A549 (cell line): ENCODE results near the gene MAF. TPM values are rescaled to one million over a fixed set of nuclear protein-coding genes. Genes with fewer than 3 reads are reported as not detected.

Experiments
- ATAC-seq, 2 experiments: fragments of 200-7000 bp in 1 of 2; fragments of >200 bp in 1 of 2; cut with Nextera tagmentation in 1 of 2; cut with Tn5 transposase in 1 of 2; 3 replicates each; pipeline versions ENCODE4 v1.8.0 to v1.9.1; 2018 to 2020; ENCODE audit warnings: mild to moderate bottlenecking in 1 of 2, moderate library complexity in 1 of 2
- CTCF ChIA-PET: fragments of 300-600 bp; sonication (Branson Sonifier 250); formaldehyde crosslinking; extraction: SDS; loops from one replicate; lab custom pipeline; 2021; ENCODE audit warnings: antibody characterized with exemption, inconsistent platforms; lab: Yijun Ruan, JAX
- POLR2A ChIA-PET: fragments of 350-600 bp; formaldehyde crosslinking; extraction: SDS; loops from one replicate; lab custom pipeline; 2021; ENCODE audit warnings: antibody characterized with exemption, inconsistent platforms; lab: Yijun Ruan, JAX
- DNase-seq, 2 experiments: peaks; one replicate each; pipeline versions ENCODE4 v3.0.0 to v3.0.0-alpha.2; 2011 to 2016; ENCODE audit warnings: low read depth in 1 of 2, low spot score in 1 of 2
- FAIRE-seq: peaks from 2 replicates; lab custom pipeline; 2011; peaks lifted over from hg19 to GRCh38; lab: Jason Lieb, UNC
- H3K27ac ChIP-seq, 2 experiments: fragments of >200 bp; sonication (Bioruptor Twin); formaldehyde crosslinking; 3 replicates each; pipeline ENCODE4 v1.5.1; 2016 to 2017
- H3K4me1 ChIP-seq: fragments of >200 bp; sonication (Bioruptor Twin); formaldehyde crosslinking; 3 replicates; pipeline ENCODE4 v1.6.1; 2016
- H3K4me2 ChIP-seq: fragments of >200 bp; sonication (Bioruptor Twin); formaldehyde crosslinking; 3 replicates; pipeline ENCODE4 v1.6.1; 2016
- H3K4me3 ChIP-seq: fragments of >200 bp; sonication (Bioruptor Twin); formaldehyde crosslinking; 3 replicates; pipeline ENCODE4 v1.5.1; 2016
- H3K9me3 ChIP-seq: fragments of >200 bp; sonication (Bioruptor Twin); formaldehyde crosslinking; 3 replicates; pipeline ENCODE4 v1.6.1; 2016
- ATOH8 ChIP-seq: fragments of 250-450 bp; sonication (Bioruptor Pico); IDR thresholded peaks from 2 replicates; pipeline ENCODE4 v1.5.0; 2020; ENCODE audit warnings: low read depth, mild to moderate bottlenecking, moderate library complexity
- BCL3 ChIP-seq: fragments of >200 bp; sonication (Bioruptor Twin); formaldehyde crosslinking; IDR thresholded peaks from 3 replicates; pipeline ENCODE4 v1.6.1; 2016
- CHD4 ChIP-seq: fragments of 200-600 bp; sonication (generic); IDR thresholded peaks from 2 replicates; pipeline ENCODE4 v1.6.1; 2016; ENCODE audit warnings: antibody characterized with exemption, mild to moderate bottlenecking, borderline replicate concordance
- FOSB ChIP-seq: fragments of 250-450 bp; sonication (Bioruptor Pico); IDR thresholded peaks from 2 replicates; pipeline ENCODE4 v1.5.0; 2020; ENCODE audit warnings: mild to moderate bottlenecking, moderate library complexity
- FOXS1 ChIP-seq: fragments of 250-450 bp; sonication (Bioruptor Pico); IDR thresholded peaks from 2 replicates; pipeline ENCODE4 v1.5.0; 2020; ENCODE audit warnings: mild to moderate bottlenecking, moderate library complexity
- GATA3 ChIP-seq: IDR thresholded peaks from 2 replicates; pipeline ENCODE4 v1.6.1; 2012; ENCODE audit warnings: borderline replicate concordance
- JUN ChIP-seq, 2 experiments: fragments of >200 bp; sonication (Bioruptor Twin); formaldehyde crosslinking; IDR thresholded peaks; 2 replicates in 1 of 2; 3 replicates in 1 of 2; pipeline ENCODE4 v1.6.1; 2016 to 2017
- KDM1A ChIP-seq: fragments of 200-600 bp; sonication (generic); IDR thresholded peaks from 2 replicates; pipeline ENCODE4 v1.6.1; 2016; ENCODE audit warnings: low read depth, mild to moderate bottlenecking
- MAZ ChIP-seq: fragments of 150-350 bp; IDR thresholded peaks from 2 replicates; pipeline ENCODE4 v1.6.1; 2014; ENCODE audit warnings: antibody characterized with exemption, low read depth, low read length, borderline replicate concordance
- NPAS2 ChIP-seq: fragments of 250-450 bp; sonication (Bioruptor Pico); IDR thresholded peaks from 2 replicates; pipeline ENCODE4 v1.8.0; 2022; ENCODE audit warnings: mild to moderate bottlenecking, moderate library complexity, borderline replicate concordance
- NR3C1 ChIP-seq: fragments of >200 bp; sonication (Bioruptor Twin); formaldehyde crosslinking; IDR thresholded peaks from 3 replicates; pipeline ENCODE4 v1.6.1; 2017
- PBX3 ChIP-seq: IDR thresholded peaks from 2 replicates; pipeline ENCODE4 v1.6.1; 2012
- POLR2A ChIP-seq: IDR thresholded peaks from 2 replicates; pipeline ENCODE4 v1.6.1; 2012; ENCODE audit warnings: mild to moderate bottlenecking, low read length
- RAD21 ChIP-seq, 2 experiments: fragments of >200 bp in 1 of 2; sonication (Bioruptor Twin) in 1 of 2; formaldehyde crosslinking in 1 of 2; IDR thresholded peaks in 1 of 2; conservative IDR thresholded peaks in 1 of 2; 2 replicates in 1 of 2; 3 replicates in 1 of 2; pipeline ENCODE4 v1.6.1; 2012 to 2018; ENCODE audit warnings: inconsistent platforms in 1 of 2
- RFX5 ChIP-seq: fragments of 450-650 bp; IDR thresholded peaks from 2 replicates; pipeline ENCODE4 v1.7.1; 2014; ENCODE audit warnings: antibody characterized with exemption, mild to moderate bottlenecking, moderate library complexity
- ZNF302 ChIP-seq: fragments of 250-450 bp; sonication (Bioruptor Pico); IDR thresholded peaks from 2 replicates; pipeline ENCODE4 v1.9.0; 2021; ENCODE audit warnings: inconsistent platforms, mild to moderate bottlenecking, moderate library complexity
- ZSCAN20 ChIP-seq: fragments of 250-450 bp; sonication (Bioruptor Pico); IDR thresholded peaks from 2 replicates; pipeline ENCODE4 v1.8.0; 2022; ENCODE audit warnings: mild to moderate bottlenecking, moderate library complexity
- WGBS: methylation state at CpG from one replicate; pipeline ENCODE4 v1.1.6; 2017; ENCODE audit errors: missing lambda C conversion rate; 5-methylcytosine and 5-hydroxymethylcytosine counted together
- polyA plus RNA-seq, 4 experiments: library from polyadenylated mRNA; depleted of rRNA in 3 of 4; stranded (reverse); fragments of >200 nt; fragmentation: RNase III in 1 of 4; extraction: RNeasy Plus Mini Kit Qiagen cat#74134 plus additional on column Dnase treatment in 1 of 4; gene quantifications; 2 replicates in 3 of 4; 3 replicates in 1 of 4; pipeline ENCODE4 v1.2.3, GENCODE V29; 2011 to 2017
- TF ChIP-seq, protein P1 (sequence below): fragments of 200-600 bp; sonication (generic); IDR thresholded peaks from 2 replicates; pipeline ENCODE4 v1.6.1; 2016; ENCODE audit warnings: antibody characterized with exemption, mild to moderate bottlenecking, moderate library complexity
- TF ChIP-seq, protein P2 (sequence below): fragments of 250-450 bp; sonication (Bioruptor Pico); IDR thresholded peaks from 2 replicates; pipeline ENCODE4 v1.5.0; 2021; ENCODE audit warnings: mild to moderate bottlenecking, moderate library complexity, borderline replicate concordance

MAF gene
- polyA plus RNA-seq, 2 of the 4 experiments (the other 2 are of a cell fraction): 0.14 to 0.37 TPM

GRCh38 chr16:79582789-79583188 is 17.7 kb downstream of the MAF start:
- CTCF ChIA-PET: interaction anchor here (1.0 kb wide), 1 partner anchor 20 kb away, joined by 3 read pairs; no protein-coding TSS in a partner anchor
- no peaks in the 10 kb centered on the region for H3K4me1 ChIP-seq
- FAIRE-seq (no peak), DNase-seq (no peak), ATAC-seq (no peak)
- H3K27ac ChIP-seq: no peak overlapping the region
- H3K4me3 ChIP-seq: no peak overlapping the region
- 48% methylated on average over 6 of the region's 6 CpGs for WGBS
- no peak overlapping the region for H3K4me2 ChIP-seq
- H3K9me3 ChIP-seq: no peaks in the 10 kb centered on the region
- POLR2A ChIA-PET: no interaction called here
- TF ChIP-seq RFX5 (no peak), BCL3 (no peak), ATOH8 (CRISPR knock-in tag) (no peak), FOSB (CRISPR knock-in tag) (no peak), KDM1A (no peak), NPAS2 (CRISPR knock-in tag) (no peak), PBX3 (no peak), GATA3 (no peak), NR3C1 (no peak), ZSCAN20 (CRISPR knock-in tag) (no peak), POLR2A (no peak), CHD4 (no peak), JUN (IDR thresholded peaks at IDR 0.05) (no peak), RAD21 (conservative IDR thresholded peaks at IDR 0.05 in 1 of 2, IDR thresholded peaks at IDR 0.05 in 1 of 2) (no peak), MAZ (no peak), ZNF302 (CRISPR knock-in tag) (no peak), FOXS1 (CRISPR knock-in tag) (no peak)
- TF ChIP-seq, protein P1, sequence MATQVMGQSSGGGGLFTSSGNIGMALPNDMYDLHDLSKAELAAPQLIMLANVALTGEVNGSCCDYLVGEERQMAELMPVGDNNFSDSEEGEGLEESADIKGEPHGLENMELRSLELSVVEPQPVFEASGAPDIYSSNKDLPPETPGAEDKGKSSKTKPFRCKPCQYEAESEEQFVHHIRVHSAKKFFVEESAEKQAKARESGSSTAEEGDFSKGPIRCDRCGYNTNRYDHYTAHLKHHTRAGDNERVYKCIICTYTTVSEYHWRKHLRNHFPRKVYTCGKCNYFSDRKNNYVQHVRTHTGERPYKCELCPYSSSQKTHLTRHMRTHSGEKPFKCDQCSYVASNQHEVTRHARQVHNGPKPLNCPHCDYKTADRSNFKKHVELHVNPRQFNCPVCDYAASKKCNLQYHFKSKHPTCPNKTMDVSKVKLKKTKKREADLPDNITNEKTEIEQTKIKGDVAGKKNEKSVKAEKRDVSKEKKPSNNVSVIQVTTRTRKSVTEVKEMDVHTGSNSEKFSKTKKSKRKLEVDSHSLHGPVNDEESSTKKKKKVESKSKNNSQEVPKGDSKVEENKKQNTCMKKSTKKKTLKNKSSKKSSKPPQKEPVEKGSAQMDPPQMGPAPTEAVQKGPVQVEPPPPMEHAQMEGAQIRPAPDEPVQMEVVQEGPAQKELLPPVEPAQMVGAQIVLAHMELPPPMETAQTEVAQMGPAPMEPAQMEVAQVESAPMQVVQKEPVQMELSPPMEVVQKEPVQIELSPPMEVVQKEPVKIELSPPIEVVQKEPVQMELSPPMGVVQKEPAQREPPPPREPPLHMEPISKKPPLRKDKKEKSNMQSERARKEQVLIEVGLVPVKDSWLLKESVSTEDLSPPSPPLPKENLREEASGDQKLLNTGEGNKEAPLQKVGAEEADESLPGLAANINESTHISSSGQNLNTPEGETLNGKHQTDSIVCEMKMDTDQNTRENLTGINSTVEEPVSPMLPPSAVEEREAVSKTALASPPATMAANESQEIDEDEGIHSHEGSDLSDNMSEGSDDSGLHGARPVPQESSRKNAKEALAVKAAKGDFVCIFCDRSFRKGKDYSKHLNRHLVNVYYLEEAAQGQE: no peak
- TF ChIP-seq, protein P2, sequence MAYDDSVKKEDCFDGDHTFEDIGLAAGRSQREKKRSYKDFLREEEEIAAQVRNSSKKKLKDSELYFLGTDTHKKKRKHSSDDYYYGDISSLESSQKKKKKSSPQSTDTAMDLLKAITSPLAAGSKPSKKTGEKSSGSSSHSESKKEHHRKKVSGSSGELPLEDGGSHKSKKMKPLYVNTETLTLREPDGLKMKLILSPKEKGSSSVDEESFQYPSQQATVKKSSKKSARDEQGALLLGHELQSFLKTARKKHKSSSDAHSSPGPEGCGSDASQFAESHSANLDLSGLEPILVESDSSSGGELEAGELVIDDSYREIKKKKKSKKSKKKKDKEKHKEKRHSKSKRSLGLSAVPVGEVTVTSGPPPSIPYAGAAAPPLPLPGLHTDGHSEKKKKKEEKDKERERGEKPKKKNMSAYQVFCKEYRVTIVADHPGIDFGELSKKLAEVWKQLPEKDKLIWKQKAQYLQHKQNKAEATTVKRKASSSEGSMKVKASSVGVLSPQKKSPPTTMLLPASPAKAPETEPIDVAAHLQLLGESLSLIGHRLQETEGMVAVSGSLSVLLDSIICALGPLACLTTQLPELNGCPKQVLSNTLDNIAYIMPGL (CRISPR knock-in tag): no peak
